ENCODE results near the gene ABHD5. TPM values are rescaled to one million over a fixed set of nuclear protein-coding genes. Genes with fewer than 3 reads are reported as not detected.

Gene ABHD5
- total and polyA plus RNA-seq, 12 donors: 6.5 to 40.1 (median 28.0) TPM

DNA sequence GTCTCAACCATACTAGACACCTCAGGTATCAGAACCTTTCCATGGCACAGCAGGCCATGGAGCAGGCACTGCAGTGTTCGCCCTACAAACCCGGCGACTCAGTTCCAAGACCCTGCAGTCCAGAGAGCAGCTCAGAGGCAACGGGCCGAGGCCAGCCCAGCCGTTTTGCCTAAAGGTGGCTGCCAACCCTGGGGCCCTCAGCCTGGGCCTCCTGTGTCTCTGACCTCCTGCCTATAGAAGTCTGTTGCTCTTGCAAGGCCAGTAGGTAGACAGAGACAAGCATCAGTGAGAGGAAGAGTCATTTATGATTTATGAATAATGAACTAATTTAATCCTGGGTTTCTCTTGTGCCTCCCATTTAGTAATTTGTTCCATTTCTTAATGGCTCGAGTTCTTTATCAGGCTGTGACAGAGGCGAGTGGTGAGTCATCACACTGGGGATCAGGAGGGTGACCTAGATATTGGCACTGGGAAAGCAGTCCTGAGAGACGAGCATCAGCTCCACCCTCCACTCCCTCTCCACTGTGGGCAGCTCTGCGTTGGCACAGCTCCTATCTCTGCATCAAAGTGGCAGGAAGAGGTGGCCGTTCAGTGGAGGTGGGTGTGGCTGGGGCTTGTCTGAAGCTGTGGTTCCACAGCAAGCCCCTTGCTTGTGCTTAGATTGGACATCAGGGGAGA, 79.8 kb downstream of the ABHD5 start:
- no peak for TF ChIP-seq CTCF (IDR thresholded peaks at IDR 0.05)
- DNase-seq: peak; percentile 65 to 72
- WGBS, 2 donors: 37 to 39% methylated on average over 11 of the region's 11 CpGs
- Histone ChIP-seq H3K27me3 (no peaks in the 10 kb centered on the region), H3K4me3 (no peak overlapping the region), H3K36me3 (no peaks in the 10 kb centered on the region), H3K9me3 (no peaks in the 10 kb centered on the region), H3K4me1 (peaks cover 11 to 52% (median 30%) of the 10 kb centered on the region in 9 donors), H3K27ac (peak overlapping the region; percentile 66 to 94 (median 82))
- ATAC-seq: peak; percentile 46 to 92 (median 76)
- intact Hi-C loops (cut with DNase I): loop anchor here in 2 of 10 donors (10.0 kb wide), 2 partner anchors 226 to 424 kb away; no protein-coding TSS in a partner anchor

DNA sequence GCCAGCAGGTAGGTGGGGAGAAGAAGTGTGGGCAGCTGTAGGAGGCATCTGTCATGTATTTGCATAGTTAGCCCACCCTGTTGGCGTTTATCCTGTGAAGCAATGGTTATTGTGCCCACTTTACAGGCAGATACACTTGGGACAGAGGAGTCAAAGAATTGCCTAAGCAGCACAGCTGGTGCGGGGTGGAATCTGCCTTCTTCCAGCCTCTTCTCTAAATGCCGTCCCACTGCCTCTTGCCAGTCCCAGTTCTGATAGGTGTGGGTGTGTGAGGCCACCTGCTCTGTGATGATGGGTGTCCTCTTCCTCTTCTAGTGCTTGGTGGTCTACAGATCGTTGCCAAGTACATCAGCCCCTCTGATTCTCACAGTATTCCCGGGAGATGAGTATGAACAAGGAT, 80.9 kb downstream of the ABHD5 start:
- intact Hi-C loops (cut with DNase I): loop anchor here in 2 of 10 donors (10.0 kb wide), 2 partner anchors 227 to 423 kb away; no protein-coding TSS in a partner anchor
- 73 to 84% methylated on average over 5 of the region's 5 CpGs for WGBS, 2 donors
- DNase-seq: no peak
- Histone ChIP-seq H3K4me3 (no peak overlapping the region), H3K27ac (peak overlapping the region in 7 of 10 donors; percentile 76 to 94 (median 83)), H3K4me1 (peaks cover 11 to 48% (median 30%) of the 10 kb centered on the region in 9 donors), H3K27me3 (no peaks in the 10 kb centered on the region), H3K9me3 (no peaks in the 10 kb centered on the region), H3K36me3 (no peaks in the 10 kb centered on the region)
- TF ChIP-seq CTCF (IDR thresholded peaks at IDR 0.05): no peak
- no peak for ATAC-seq

DNA sequence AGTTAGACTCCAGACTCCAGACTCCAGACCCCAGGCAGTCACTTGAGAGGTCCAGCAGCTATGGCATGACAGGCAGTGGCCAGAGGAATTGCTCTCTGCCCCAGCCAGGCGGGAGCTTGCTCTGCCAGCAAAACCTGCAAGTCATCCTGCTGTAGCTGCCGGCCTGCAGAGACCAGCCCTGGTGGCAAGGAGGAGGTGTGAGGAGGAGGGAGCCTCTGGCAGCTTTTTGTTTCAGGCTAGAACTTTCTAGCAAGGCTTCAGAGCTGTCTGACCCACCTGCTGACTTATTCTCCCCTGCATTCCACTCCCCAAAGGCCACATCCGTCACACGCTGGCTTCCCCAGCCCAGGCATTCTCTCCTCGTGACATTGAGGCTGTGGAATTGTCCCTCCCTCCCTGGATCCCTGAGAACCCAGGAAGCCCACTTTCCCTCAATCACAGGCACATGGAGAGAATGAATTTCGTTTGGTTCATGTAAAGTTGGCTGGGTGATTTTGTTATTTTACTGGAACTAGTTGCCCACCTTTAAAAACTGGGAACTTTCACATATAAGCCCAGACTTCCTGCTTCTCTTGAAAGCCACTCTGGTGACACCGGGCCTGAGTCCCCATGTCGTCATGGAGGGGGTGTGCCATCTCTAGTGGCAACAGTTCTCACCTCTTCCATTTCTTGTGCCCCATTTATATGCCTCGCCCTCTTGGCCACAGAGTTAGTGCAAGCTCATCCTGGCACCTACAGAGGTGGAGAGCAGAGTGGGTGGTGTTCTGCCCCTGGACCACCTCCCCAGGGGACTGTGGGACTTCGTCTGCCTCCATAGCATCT, 82.7 kb downstream of the ABHD5 start:
- Histone ChIP-seq H3K4me1 (peaks cover 11 to 43% (median 28%) of the 10 kb centered on the region in 9 donors), H3K9me3 (no peaks in the 10 kb centered on the region), H3K36me3 (no peaks in the 10 kb centered on the region), H3K27ac (peak overlapping the region in 8 of 10 donors; percentile 5 to 79 (median 64)), H3K4me3 (no peak overlapping the region), H3K27me3 (no peaks in the 10 kb centered on the region)
- no peak for TF ChIP-seq CTCF (IDR thresholded peaks at IDR 0.05)
- 56 to 57% methylated on average over 10 of the region's 10 CpGs for WGBS, 2 donors
- DNase-seq (peak; percentile 33 to 37), ATAC-seq (peak in 2 of 8 donors; percentile 30 to 35)
- intact Hi-C loops (cut with DNase I): loop anchor here in 2 of 10 donors (10.0 kb wide), 2 partner anchors 229 to 421 kb away; no protein-coding TSS in a partner anchor

DNA sequence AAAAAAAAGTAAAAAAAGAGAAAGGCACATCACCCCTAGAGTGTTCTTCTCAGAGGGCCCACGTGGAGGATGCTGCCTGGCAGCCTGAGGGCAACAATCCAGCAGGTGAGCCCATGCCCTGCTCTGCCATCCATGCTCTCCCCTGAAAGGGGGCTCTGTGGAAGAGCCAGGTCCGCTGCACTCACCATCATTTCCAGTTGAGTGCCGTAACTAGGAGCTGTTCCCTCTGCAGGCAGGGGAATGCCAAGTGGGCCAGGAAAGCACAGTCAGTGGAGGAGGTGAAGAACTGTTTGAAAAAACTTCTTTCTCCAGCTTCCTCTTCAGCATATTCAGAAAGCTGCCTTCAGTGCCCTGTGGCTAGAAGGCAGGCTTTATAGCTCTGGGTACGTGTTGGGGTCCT, 84.1 kb downstream of the ABHD5 start:
- H3K36me3 ChIP-seq: no peaks in the 10 kb centered on the region
- DNase-seq (no peak), ATAC-seq (no peak)
- 85 to 87% methylated on average over 4 of the region's 4 CpGs for WGBS, 2 donors
- H3K27me3 ChIP-seq: no peaks in the 10 kb centered on the region
- no peaks in the 10 kb centered on the region for H3K9me3 ChIP-seq
- peaks cover 11 to 30% (median 18%) of the 10 kb centered on the region in 9 donors for H3K4me1 ChIP-seq
- H3K4me3 ChIP-seq: no peak overlapping the region
- no peak overlapping the region for H3K27ac ChIP-seq
- intact Hi-C loops (cut with DNase I): loop anchor here in 2 of 10 donors (10.0 kb wide), 2 partner anchors 230 to 420 kb away; no protein-coding TSS in a partner anchor
- TF ChIP-seq CTCF (IDR thresholded peaks at IDR 0.05): no peak
